Sigmoid colon (tissue), 4 donors: ENCODE measurements around the gene SCTR.

Experiments used
- EP300 ChIP-seq, 4 donors: sonication (generic); formaldehyde crosslinking; IDR thresholded peaks; one replicate each; pipeline ENCODE4 v1.6.1; 2017; ENCODE audit warnings: antibody characterized with exemption in 4 of 4
- POLR2AphosphoS5 ChIP-seq, 4 donors: sonication (generic); formaldehyde crosslinking; IDR thresholded peaks; one replicate each; pipeline ENCODE4 v1.6.1; 2017; ENCODE audit warnings: antibody characterized with exemption in 4 of 4
- TF ChIP-seq, protein P1 (sequence below), 4 experiments: fragments of 450-650 bp in 3 of 4; fragments of 200-600 bp in 1 of 4; IDR thresholded peaks; one replicate each; pipeline ENCODE4 v1.5.1; 2016 to 2019; ENCODE audit warnings: antibody characterized with exemption in 4 of 4, mild to moderate bottlenecking in 3 of 4, moderate library complexity in 2 of 4

DNA sequence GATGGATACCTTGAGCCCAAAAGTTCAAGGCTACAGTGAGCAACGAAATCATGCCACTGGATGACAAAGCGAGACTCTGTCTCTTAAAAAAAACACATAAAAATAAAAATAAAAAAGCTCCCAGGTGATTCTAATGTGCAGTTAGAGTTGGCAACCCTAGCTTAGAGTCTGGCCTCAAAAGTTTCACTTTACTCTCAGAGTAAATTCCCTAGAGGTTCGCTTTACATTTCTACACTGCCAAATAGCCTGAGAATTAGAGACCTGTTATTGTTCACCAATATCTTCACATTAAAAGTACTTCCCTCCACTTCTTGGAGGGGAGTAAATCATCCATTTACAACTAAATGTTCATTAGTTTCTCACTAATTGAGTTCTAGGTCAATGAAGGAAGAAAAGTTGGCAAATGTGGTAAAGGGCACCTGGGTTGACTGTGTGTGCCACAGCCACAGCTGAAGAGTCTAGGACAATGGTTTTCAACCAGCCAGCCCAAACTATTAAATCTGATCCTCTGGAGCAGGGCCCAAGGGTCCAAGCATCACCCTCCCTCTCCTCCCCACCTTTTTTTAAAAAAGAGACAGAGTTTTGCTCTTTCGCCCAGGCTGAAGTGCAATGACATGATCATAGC, 107.9 kb downstream of the SCTR start:
- TF ChIP-seq, protein P1, sequence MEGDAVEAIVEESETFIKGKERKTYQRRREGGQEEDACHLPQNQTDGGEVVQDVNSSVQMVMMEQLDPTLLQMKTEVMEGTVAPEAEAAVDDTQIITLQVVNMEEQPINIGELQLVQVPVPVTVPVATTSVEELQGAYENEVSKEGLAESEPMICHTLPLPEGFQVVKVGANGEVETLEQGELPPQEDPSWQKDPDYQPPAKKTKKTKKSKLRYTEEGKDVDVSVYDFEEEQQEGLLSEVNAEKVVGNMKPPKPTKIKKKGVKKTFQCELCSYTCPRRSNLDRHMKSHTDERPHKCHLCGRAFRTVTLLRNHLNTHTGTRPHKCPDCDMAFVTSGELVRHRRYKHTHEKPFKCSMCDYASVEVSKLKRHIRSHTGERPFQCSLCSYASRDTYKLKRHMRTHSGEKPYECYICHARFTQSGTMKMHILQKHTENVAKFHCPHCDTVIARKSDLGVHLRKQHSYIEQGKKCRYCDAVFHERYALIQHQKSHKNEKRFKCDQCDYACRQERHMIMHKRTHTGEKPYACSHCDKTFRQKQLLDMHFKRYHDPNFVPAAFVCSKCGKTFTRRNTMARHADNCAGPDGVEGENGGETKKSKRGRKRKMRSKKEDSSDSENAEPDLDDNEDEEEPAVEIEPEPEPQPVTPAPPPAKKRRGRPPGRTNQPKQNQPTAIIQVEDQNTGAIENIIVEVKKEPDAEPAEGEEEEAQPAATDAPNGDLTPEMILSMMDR (IDR thresholded peaks at IDR 0.05) = no peak
- TF ChIP-seq POLR2AphosphoS5 (IDR thresholded peaks at IDR 0.05) (no peak), EP300 (IDR thresholded peaks at IDR 0.05) (no peak)
